ENCODE data around the gene LIPN. TPM values are rescaled to one million over a fixed set of nuclear protein-coding genes. Genes with fewer than 3 reads are reported as not detected.
A peak's percentile ranks its signal among the peaks of the same experiment; 100 is the strongest.

The LIPN gene
- total RNA-seq, 1 donor from 2014 or later: not detected

DNA sequence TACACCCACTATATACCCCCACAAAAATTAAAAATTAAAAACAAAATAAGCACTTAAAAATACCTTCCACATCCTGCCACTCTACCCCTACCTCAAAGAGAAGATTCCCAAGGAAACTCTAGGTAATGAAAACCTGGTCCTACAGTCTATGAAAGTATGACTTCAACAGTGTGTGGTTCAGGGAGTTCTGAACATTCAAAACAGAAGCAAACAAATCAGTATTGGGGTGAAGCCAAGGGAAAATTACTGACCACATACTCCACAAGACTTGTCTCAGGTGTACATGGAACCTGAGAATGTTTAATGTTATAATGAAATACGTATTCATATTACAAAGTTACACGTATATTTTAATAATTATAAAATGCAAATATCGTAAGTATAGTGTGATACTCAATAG lies 22.4 kb downstream of the LIPN start:
- no peak for DNase-seq (ENCODE audit: low read depth)

DNA sequence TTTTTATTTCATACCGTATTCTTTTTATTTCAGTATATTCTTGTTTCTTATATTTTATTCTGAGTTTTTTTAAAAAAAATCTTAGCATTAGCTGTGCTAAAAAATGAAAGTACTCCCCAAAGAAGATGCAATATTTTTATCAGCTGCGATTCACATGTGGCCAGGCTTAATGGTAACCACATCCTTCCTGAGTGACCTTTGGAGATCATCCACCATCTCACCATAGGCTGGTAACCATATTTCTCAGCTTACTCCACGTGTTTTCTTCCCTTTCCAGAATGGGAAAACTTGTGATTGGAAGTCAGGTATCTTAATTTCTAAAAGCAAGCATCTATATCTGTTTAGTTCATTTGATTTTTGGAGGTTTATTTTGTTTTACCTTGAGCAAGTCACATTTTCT lies 23.9 kb downstream of the LIPN start:
- peak; percentile 13 for DNase-seq (ENCODE audit: low read depth)

DNA sequence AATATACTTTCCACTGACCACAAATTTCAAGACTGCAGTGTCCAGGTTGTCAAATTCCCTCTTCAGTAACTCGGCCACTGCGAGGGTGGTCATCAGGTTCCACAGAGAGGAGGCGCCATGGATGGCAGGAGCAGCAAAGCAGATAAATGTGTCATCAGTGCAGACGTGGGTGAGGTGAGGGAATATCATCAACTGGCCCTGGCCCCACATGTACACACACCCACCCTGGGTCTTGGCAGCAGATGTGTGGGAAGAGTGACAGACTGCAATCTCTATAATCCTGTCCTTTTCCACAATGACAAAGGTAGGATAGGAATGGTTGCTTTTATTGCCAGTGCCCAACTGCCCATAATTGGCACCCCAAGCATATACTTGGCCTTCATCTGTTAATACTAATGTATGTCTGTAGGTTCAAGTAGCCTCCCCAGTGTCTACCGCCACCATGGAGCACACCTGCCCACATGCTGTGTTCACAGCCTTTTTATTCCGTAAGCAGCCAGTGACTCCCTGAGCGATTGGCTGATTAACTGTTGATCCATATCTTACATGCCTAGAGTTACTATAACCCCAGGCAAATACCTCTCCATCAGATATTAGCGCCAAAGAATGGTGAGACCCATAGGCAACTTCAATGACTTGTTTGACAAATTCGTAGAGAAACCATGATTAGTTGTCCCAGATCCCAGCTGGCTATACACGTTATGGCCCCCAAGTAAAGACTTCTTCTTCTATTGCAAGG lies 26.4 kb downstream of the LIPN start:
- no peak for DNase-seq (ENCODE audit: low read depth)

DNA sequence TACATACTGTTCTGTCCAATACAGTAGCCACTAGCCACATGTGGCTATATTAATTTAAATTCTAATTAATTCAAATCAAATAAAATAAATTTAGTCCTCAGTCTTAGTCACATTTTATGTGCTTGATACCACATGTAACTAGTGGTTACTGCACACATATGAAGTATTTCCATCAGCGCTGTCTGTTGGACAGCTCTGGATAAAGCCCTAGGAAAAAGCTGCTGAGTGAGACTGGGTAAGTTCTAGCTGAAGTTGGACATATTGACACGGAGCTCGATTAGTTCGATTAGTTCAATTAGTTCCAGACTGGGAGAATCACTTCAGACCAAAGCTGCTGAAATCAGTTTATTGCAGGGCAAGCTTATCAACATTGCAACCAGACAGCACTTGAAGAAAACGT lies 27.6 kb downstream of the LIPN start:
- DNase-seq (ENCODE audit: low read depth): no peak

DNA sequence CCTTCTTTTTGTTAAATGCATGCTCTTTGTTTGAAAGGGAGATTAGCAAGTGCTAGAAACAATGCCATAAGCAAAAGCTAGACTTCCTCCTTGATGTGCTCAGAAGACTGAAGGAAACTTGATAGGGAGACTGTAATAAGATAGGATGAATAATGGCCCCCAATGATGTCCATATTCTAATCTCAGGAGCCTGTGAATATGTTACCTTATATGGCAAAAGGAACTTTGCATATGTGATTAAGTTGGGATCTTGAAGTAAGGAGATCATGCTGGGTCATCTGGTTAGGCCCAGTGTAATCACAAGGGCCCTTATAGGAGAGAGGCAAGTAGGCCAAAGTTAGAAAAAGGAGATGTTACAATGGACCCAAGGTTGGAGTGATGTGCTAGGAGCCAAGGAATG lies 29.1 kb downstream of the LIPN start:
- no peak for DNase-seq (ENCODE audit: low read depth)

DNA sequence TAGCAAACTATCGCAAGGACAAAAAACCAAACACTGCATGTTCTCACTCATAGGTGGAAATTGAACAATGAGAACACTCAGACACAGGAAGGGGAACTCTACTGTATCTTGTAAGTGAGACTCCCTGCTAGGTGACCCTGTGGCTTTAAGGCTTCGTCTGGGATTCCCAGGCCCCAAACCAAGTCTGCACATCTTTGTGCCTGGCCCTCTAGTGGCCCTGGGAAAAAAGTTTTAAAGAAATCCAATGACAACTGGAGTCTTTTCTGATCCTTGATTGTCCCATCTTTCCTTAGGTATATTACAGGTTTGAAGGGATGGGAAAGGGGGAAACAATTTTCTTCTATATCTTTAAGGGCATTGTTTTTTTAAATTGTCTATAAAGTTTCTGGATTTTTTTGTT lies 32.1 kb downstream of the LIPN start:
- peak; percentile 53 for DNase-seq (ENCODE audit: low read depth)

DNA sequence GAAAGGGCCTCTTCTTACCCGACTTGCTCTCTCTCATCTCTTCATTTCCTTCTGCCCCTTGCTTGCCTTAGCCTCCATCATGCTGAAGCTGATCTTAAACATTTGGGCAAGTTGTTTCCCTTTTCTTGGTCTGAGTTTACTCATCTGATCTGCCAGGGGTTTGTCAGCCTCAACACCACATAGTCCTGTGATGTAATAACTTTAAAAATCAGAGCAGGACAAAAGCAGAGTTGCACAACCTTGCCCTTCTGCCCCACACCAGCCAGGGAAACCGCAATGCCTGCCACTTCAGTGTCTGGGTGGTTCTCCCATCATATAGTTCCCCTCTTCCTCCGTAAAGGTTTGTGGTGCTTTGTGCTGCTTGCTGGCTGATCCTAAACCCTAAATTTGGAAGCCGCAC lies 32.8 kb downstream of the LIPN start:
- DNase-seq (ENCODE audit: low read depth): peak; percentile 44

DNA sequence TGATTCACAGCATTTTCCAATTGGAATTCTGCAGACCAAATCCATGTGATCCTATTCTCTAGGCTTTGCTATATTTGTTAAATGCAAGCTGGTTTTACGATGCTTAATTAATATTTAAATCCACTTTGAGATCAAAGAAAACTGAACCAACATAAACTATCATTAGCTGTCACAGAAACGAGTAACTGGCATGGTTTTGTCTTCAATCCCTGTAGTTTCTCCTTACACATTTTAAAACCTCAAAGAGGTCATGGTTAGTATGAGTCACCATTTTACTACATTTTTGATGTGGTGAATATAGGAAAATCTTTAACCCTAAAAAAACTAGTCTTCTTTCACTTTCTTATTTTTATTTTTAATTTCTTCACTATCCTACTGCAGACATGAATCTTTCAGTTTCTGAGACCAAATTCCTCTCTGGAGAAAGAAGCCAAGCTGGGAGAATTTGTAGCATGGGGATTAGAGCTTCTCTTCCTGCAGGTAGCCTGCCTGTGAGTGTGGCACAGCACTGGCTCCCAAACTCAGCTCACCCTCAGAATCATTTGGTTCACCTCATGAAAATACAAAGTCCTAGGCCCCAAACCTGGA lies 34.0 kb downstream of the LIPN start:
- DNase-seq (ENCODE audit: low read depth): no peak

DNA sequence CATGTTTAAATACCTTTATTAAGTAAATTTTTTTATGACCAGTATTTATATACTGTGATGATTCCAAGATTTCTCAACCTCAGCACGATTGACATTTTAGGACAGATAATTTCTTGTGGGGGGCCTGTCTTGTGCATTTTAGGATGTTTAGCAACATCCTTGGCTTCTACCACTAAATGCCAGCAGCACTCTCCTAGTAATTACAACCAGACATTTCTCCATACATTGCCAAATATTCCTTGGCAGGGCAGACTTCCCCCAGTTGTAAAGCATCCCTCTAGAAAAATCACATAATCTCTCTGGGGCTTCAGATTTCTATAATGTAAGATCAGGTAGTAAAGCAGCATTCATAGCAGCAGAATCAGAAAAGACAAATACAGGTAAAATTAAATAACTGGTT lies 34.9 kb downstream of the LIPN start:
- no peak for DNase-seq (ENCODE audit: low read depth)

DNA sequence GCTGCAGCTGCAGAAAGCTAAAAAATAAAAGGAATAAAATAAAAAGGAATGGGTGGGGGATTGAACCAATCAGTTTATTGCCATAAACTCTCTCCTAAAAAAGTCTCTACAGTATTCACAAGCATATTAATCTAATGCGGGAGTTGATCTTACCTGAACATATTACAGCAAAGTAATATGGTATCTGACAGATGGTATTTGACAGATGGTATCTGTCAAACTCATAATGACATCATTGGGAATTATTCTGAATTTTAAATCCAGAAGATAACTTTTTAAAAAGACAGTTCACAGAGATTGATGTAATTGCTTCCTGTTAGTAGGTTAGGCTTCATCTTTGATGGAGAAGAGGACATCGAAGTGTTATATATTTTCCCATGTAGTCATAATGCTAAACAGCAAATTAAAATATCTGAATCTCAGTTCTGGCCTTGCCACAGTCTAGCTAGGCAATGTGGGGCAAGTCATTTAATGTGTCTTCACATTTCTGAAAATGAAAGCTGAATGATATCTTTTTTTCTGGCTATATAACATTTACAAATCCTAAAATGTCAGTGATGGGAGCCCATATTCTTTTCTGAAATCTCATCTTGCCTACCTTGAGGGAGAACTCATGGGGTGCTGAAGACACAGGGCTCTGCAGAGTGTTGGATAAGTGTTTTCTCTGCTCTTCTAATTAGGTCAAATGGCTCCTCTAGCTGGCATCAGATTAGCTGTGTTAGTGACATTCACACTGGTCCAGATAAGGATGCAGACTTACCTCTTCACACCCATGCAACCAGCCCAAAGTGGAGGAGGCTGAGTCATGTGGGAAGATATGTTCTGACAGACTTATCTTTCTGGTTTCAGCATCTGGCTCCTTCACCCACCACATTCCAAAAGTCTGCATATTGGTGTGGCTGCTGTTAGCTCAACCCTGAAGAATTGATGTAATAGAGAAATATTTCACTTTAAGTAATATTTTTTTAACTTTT lies 40.6 kb downstream of the LIPN start:
- no peak for DNase-seq (ENCODE audit: low read depth)

DNA sequence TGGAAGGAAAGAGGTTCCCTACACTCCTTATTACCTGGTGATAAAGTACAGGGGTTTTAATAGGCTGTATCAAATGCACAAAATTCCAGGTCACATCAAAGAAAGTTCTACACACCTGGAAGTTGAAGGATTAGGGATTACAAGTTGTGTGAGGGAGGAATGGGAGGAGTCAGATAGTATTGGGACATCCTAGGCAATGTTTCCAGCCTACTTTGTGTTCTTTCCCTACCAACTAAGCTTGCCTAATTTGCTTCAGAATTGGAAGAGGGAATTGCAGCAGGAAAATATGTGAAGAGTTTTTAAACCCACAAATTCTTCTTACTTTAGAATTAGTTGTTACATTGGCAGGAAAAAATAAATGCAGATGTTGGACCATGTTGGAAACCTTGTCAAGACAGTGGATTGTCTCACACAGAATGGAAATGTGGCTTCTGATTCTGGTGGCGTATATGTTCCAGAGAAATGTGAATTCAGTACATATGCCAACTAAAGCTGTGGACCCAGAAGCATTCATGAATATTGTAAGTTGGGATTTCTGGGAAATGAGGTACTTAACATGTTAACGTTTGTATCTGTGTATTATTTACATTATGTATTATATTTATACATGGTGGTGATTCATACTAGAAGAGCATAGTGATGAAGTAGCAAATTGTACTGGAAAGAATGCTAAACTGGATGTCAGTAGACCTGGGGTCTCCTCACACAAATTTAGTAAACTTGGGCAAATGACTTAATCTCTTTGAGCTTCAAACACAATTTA lies 42.9 kb downstream of the LIPN start, which contains the start of gene LIPM:
Gene LIPM (plus strand): TSS at position 208 of the 763 bp plus-strand sequence. CDS start 167 bp downstream, at position 375.
- no peak for DNase-seq (ENCODE audit: low read depth)

DNA sequence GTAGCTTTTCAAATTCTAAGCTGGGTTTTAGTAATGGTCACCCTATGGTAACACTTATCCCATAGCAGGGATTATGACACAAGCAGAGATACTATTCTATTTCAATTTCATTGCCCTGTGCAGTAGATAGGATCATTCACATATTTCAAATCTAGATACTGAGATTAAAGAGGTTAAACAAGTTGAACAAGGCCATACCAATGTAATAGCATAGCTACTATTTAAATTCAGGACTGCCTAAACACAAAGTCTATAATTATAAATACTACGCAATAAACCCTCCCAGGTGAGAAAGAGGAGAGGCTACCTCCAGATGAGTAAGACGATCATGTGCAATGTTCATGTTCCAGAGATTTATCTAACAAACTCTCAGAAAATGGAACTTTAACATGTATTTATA lies 43.8 kb downstream of the LIPN start:
- DNase-seq (ENCODE audit: low read depth): no peak

DNA sequence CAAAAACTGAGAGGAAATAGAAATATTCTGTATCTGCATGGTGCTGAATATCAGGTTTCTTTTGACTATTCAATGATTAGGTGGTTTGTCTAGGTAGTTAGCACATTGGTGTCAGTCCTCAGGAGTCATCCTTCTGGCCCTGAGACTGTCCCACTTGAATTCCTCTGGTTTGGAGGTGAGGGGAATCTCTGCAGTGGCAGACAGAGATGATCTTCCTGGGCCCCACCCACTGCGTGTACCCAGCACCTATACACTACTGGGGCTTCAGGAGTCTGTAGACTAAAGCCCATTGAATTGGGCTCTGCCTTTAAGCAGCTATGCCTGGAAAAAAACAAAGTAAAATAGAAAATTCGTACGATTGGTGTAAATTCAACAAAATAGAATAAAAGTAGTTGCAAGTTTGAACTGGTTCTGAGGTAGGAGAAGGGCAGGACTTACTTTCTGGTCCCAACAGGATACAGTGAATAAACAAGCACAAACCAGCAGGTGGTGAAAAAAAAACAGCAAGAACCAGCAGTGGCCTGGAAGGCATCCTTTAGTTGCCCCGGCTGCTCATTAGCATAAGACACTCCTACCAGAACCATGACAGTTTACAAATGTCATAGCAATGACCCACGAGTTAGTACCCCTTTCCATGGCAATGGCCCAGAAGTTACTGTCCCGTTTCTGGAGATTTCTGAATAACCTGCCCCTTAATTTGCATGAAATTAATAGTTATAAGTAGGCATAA lies 44.4 kb downstream of the LIPN start:
- no peak for DNase-seq (ENCODE audit: low read depth)

DNA sequence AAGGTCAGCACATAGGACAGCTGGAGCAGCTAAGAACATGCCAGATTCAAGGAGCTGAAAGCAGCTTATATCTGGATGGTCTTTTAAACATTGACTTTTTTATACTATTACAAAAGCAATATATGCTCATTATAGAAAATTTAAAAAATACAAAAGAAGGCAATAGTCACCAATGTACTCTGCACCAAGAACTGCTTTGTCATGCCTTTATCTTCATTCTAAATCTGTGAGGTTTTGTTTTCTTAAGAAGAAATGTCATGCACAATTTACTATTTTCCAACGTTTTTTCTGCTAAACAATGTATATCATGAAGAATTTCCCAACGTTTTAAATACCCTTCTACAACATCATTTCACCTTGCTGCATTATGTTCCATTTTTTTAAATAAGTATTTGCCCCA lies 45.5 kb downstream of the LIPN start:
- DNase-seq (ENCODE audit: low read depth): no peak

DNA sequence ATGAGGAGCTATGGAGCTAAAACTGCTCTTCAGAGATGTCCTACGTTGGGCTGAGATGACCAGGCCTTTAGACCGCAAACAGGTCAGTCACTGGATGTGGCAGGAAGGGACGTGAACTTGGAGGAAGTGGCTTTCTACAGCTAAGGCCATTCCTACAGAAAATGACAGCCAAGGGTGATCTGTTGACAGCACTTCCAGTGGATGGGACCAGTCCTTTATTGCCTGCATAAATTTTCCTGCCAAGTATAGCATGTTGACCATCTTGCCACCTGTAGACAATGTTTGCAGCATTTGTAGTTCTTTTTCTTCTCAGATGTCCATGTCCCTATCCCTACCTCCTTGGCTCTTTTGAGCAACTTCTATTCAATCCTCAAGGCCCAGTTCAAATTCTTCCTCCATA lies 46.1 kb downstream of the LIPN start:
- no peak for DNase-seq (ENCODE audit: low read depth)

DNA sequence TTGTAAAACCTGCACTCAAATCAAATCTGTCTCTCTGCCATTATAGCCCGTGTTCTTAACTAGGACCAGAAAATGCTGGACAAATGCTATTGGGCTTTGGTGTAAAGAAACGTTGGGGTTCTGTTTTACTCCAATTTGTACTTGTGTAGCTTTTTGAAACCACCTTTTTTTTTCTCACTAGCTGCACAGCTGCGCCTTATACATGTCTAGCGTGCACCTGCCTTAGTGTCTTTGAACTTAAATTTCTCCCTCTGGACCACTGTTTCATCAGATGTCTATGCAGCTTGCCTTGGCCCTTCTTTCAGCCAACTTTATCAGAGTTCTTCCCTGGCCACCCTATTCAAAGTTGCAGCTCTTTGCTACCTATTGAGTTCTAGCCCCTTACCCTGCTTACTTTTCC lies 49.8 kb downstream of the LIPN start:
- DNase-seq (ENCODE audit: low read depth): no peak

DNA sequence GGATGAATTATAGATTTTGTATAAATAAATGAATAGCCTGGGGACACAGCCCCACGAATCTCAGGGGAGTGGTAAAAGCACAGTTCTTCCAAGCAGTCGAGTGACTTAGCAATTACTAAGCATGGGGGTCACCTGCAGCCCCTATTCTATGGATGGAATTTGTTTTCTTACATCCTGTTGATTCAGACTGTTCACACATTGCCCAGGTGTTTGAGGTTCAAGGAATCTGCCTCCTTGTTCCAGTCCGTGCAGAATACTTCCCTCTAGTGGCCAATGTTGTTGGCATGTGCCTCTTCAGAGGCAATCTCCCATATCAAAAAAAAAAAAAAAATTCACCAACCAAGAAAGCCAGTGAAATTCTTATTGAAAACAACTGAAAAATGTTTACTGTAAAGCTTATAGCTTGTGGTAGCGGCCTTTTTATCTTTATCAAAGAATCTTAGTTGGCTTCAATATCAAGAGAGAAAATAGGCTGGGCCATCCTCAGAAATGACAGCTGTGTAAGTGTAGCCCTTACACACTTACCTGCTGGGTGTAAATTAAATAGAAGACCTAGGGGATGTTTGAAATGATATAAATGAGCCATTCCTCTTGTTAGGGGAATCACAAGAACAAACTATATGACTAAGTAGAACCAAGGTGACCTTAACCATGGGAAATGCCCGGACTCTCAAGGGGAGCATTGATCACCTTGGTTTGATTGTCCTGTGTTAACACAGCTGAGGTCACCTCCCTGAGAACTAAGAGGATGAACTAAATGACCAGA lies 50.6 kb downstream of the LIPN start:
- DNase-seq (ENCODE audit: low read depth): peak; percentile 62

DNA sequence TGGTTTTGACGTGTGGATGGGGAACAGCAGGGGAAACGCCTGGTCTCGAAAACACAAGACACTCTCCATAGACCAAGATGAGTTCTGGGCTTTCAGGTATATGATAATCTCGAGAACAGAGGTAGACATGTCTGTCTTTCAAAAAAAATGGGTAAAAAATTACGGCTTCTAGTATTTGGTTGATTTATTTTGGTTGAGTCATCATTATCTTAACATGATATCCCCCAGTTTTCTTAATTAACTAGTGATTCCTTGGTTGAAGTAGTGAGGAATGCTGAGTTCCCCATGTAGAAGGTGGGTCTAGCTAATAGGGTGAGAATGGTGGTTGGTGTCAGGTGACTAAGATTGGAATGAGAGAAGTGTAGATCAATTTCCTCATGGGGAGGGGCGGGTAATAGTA lies 53.4 kb downstream of the LIPN start:
- no peak for DNase-seq (ENCODE audit: low read depth)

DNA sequence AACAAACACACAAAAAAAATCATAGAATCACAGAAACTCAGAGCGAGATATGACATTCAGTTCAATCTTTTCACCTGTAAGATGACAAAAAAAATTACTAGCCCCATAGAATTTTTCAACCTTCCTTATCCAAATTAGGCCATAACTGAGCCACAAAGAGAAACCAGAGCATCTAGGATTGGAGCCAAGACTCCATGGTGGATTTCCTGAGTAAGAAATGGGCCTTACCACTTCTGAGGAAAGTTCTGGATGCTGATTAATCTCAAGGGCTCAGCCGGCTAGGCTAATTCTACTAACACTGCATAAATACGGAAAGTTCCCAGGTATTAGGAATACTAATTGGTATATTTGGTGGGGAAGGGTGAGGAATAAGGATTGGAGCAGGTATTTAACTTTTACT lies 59.5 kb downstream of the LIPN start:
- DNase-seq (ENCODE audit: low read depth): peak; percentile 13
